WTC11 (cell line): ENCODE results near the gene CD109.

ENCODE experiments used
- AFF4 ChIP-seq: sonication (generic); formaldehyde crosslinking; IDR thresholded peaks from 2 replicates; pipeline ENCODE4 v1.8.1; 2023; ENCODE audit warnings: mild to moderate bottlenecking, missing genetic modification reagents, borderline replicate concordance
- CTCF ChIP-seq: fragments of 200-600 bp; IDR thresholded peaks from 2 replicates; pipeline ENCODE4 v1.8.0; 2022; ENCODE audit warnings: antibody characterized with exemption
- ZBTB21 ChIP-seq: sonication (generic); formaldehyde crosslinking; IDR thresholded peaks from 2 replicates; pipeline ENCODE4 v1.8.1; 2023; ENCODE audit warnings: mild to moderate bottlenecking, missing genetic modification reagents, borderline replicate concordance

GRCh38 chr6:73823832-73824231 lies 127.8 kb downstream of the CD109 start:
- TF ChIP-seq ZBTB21 (CRISPR knock-in tag) (no peak), CTCF (no peak), AFF4 (CRISPR knock-in tag) (no peak)
